NOMO-1 (cell line): ENCODE data around the gene MOSPD3.

Experiments used
- DNase-seq, 2 experiments: peaks; one replicate each; lab custom pipeline; 2025; ENCODE audit not compliant: unreplicated experiment in 2 of 2; lab: John Stamatoyannopoulos, UW

MOSPD3 gene

DNA sequence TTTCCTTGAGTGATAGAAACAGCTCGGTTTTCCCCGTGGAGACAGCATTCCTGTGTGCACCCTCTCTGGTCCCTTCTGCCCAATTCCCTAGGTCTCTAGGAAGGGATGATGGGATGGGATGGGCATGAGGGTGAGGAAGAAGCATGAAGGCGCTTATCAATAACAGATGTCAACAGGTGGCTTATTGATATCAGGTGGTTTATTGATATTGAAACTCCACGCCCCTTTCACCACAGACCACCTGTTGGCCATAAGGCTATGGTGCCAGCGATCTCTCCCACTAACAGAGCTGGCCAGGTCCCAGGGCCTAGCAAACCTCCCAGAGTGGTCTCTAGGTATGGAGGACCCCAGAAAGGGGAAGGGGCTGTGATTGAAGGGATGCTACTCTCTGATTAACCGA lies 7.9 kb downstream of the MOSPD3 start:
- no peak for DNase-seq

- DNase-seq: no peak
These were observed 8.5 kb downstream of the MOSPD3 start for GRCh38 chr7:100620804-100621203.

- DNase-seq: no peak
These were observed 9.2 kb downstream of the MOSPD3 start for GRCh38 chr7:100621554-100621953.

- no peak for DNase-seq
These were observed 11.8 kb downstream of the MOSPD3 start for GRCh38 chr7:100623951-100624824.

- no peak for DNase-seq
These were observed 13.7 kb downstream of the MOSPD3 start for GRCh38 chr7:100626055-100626454.

- DNase-seq: no peak
These were observed 14.3 kb downstream of the MOSPD3 start for GRCh38 chr7:100626530-100627237.

- DNase-seq: no peak
These were observed 14.9 kb downstream of the MOSPD3 start for GRCh38 chr7:100627238-100627549.

GRCh38 chr7:100629117-100629716 lies 16.9 kb downstream of the MOSPD3 start:
- DNase-seq: peak in 1 of 2 experiments; percentile 14

GRCh38 chr7:100630066-100630465 lies 17.7 kb downstream of the MOSPD3 start:
- no peak for DNase-seq

DNA sequence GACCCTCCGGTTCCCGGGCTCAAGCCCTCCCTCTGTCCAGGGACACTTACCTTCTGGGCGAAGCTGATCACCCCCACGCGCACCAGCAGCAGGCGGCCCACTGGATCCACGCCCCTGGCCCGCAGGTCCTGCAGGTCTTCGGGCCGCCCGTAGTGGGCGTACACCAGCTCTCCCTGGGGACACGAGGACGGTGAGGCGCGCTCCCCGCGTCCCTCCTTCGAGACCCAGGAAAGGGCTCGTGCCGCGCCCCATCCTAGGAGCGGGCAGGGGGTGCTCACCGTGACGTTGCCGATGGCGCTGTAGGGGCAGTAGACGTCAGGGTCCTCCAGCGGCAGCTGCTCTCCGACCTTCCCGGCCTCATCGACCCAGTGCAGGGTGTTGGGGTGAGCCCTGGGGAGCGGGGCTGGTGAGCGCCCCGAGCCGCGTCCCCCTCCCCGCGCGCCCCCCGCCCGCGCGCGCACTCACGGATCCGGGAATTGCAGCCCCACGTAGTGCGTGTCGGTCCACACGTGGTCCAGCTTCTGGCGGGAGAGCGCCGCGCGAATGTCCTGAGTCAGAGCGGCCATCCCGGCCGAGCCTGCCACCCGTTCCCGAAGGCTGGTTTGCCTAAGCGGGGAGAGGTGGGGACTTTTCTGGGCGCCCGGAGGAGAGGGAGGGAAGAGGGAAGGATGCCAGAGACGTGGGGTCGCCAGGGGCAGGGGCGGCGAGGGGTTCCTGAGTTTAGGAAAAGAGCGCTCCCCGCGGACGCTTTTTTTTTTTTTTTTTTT lies 20.8 kb downstream of the MOSPD3 start:
- DNase-seq: peak; percentile 64 to 74

- no peak for DNase-seq
These were observed 27.7 kb downstream of the MOSPD3 start for GRCh38 chr7:100639995-100640516.

- DNase-seq: no peak
These were observed 28.4 kb downstream of the MOSPD3 start for GRCh38 chr7:100640517-100641440.

DNA sequence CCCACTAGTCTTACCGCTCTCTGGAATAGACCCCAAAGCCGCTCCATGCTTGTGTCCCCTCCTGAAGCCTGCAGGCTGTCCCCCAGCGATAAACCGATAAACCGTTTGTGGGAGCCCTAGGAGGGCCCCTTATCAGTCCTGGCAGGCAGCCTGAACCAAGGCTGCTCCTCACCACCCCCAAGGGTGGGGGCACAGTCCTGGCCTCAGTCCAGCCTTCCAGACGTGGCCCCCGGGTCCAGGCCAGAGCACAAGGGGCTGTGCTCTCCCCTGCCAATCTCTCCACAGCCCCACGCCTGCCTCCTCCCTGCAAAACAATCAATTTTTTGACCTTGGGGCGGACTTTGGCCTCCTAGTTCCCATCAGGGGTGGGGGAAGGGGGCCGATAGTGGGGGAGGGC lies 29.1 kb downstream of the MOSPD3 start, which contains the start of gene TFR2:
Gene TFR2 (minus strand): TSS at position 90 of the 397 bp plus-strand sequence. CDS start 43 bp downstream, at position 47.
- no peak for DNase-seq

GRCh38 chr7:100641860-100642533 lies 29.7 kb downstream of the MOSPD3 start:
- DNase-seq: no peak

- DNase-seq: no peak
These were observed 30.2 kb downstream of the MOSPD3 start for GRCh38 chr7:100642534-100642907.

DNA sequence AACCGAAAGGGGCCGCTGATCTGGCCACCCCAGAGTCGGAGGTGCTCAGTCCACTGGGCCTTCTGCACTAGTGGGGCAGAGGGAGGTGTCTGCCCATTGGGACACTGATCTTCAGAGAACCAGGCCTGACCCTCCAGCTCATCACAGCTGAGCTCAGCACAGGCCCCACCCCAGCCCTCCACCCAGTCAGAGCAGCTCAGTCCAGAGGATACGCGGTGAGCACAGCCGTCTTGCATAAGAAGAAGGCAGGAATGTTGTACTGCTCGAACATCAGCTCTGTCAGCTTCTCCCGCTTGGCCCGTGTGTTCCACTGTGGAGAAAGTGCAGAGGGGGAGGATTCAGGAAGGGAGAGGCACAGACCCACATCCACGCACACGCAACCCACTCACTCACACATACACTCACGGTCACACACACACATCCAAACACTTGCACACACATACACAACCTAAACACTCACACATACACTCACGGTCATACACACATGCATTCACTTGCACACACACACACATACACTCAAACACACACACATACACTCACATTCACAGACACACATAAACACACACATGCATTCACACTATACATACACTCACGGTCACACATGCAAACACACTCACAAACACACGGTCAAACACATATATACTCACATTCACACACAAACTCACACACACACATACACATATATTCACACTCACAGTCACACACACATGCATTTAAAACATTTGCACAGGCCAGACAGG lies 37.7 kb downstream of the MOSPD3 start:
- DNase-seq: no peak

DNA sequence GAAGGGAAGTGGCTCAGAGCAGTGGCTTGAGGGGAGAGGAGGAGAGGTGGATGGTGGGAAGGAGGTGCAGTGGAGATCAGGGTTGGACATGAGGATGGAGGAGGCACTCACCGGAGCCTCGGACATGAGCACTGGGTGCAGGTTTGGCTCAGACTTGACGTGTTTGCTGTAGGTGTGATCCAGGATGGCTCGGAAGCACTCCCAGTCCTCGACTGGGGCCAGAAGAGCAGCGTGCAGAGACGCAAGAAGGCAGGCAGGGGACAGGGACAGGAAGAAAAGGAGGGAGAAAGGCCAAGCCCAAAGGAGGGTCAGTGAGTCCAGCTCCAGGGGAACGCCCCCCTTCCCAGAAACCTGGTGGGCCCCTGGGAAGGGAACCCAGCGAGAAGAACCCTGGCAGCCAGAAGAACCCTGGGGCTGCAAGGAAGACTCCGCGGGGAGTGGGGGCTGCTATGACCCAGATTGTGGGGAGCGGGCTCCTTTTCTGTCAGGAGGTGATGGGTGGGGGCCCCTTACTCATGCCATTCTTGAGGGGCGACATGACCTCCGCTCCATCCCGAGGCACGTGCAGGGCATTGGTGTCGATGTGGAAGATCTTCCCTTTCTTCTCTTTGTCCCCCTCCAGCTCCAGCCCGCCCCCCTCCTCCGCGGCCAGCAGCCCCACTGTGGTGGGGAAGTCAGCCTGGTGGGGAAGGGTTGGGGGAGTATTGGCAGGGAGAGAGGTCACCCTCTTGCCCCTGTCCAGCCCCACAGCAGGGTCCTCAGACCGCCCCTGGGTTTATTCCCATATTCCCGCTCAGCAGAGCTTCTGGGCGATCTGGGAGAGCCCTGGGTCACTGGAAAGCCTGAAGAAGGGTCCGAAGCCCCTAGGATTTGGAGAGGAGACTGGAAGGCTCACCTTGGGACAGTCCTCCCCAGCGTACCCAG lies 42.8 kb downstream of the MOSPD3 start:
- DNase-seq: no peak
